GM12865 (cell line): Measurements from ENCODE around the gene MOGAT3.

Experiments used
- DNase-seq: peaks from one replicate; pipeline ENCODE4 v3.0.0; 2010; ENCODE audit warnings: low read depth
- H3K4me3 ChIP-seq: 2 replicates; pipeline ENCODE4 v1.5.1; 2011; ENCODE audit warnings: mild to moderate bottlenecking, low read depth, low read length, control low read depth
- CTCF ChIP-seq: IDR thresholded peaks from 2 replicates; pipeline ENCODE4 v1.5.1; 2011; ENCODE audit warnings: low read length, control low read depth, low read depth, inconsistent platforms; ENCODE audit not compliant: insufficient read depth; ENCODE audit errors: missing control alignments

MOGAT3 gene

GRCh38 chr7:101163279-101164070, 37.4 kb downstream of the MOGAT3 start:
- TF ChIP-seq CTCF = no peak
- H3K4me3 ChIP-seq = peak overlapping the region; percentile 47
- DNase-seq = peak; percentile 68

- DNase-seq = peak; percentile 79
- H3K4me3 ChIP-seq = peak overlapping the region; percentile 47
These were observed 38.1 kb downstream of the MOGAT3 start for GRCh38 chr7:101162551-101163278.

GRCh38 chr7:101161692-101162471, 39.0 kb downstream of the MOGAT3 start:
- no peak for DNase-seq
- TF ChIP-seq CTCF = no peak
- H3K4me3 ChIP-seq = peak overlapping the region; percentile 47

More at GRCh38 chr7:101162551-101163278, 38.1 kb downstream of the MOGAT3 start:
- no peak for TF ChIP-seq CTCF

- DNase-seq = no peak
- TF ChIP-seq CTCF = no peak
- H3K4me3 ChIP-seq = no peak overlapping the region
These were observed 39.9 kb downstream of the MOGAT3 start for GRCh38 chr7:101160910-101161309.

- no peak for TF ChIP-seq CTCF
- DNase-seq = no peak
- H3K4me3 ChIP-seq = no peak overlapping the region
These were observed 40.9 kb downstream of the MOGAT3 start for GRCh38 chr7:101159696-101160674.
